Tibial nerve (tissue), 4 donors: ENCODE data around the gene NUTF2.

ENCODE experiments used
- CTCF ChIP-seq, 5 experiments: fragments of 200-600 bp in 3 of 5; fragments of 450-650 bp in 2 of 5; sonication (generic) in 3 of 5; IDR thresholded peaks; one replicate each; pipeline ENCODE4 v1.5.1; 2016 to 2019; ENCODE audit warnings: antibody characterized with exemption in 5 of 5, mild to moderate bottlenecking in 3 of 5, moderate library complexity in 2 of 5
- EP300 ChIP-seq, 2 donors: sonication (generic); formaldehyde crosslinking; IDR thresholded peaks; one replicate each; pipeline ENCODE4 v1.6.1; 2017; ENCODE audit warnings: antibody characterized with exemption in 2 of 2, mild to moderate bottlenecking in 1 of 2
- POLR2A ChIP-seq, 2 donors: fragments of 450-650 bp; IDR thresholded peaks; one replicate each; pipeline ENCODE4 v1.6.1; 2017; ENCODE audit warnings: antibody characterized with exemption in 2 of 2, mild to moderate bottlenecking in 2 of 2, moderate library complexity in 2 of 2

GRCh38 chr16:67842509-67843342 is 4.0 kb upstream of the NUTF2 start:
- TF ChIP-seq POLR2A (IDR thresholded peaks at IDR 0.05) (no peak), EP300 (IDR thresholded peaks at IDR 0.05) (no peak), CTCF (IDR thresholded peaks at IDR 0.05) (no peak)
